K562 (cell line): ENCODE measurements around the gene PRAME. TPM values are rescaled to one million over a fixed set of nuclear protein-coding genes. Genes with fewer than 3 reads are reported as not detected.
"Not testable (repeated sequence)": the region's sequence is repeated elsewhere in the genome, so short reads cannot be mapped to it uniquely, and the experiment has no call there.

Source experiments
- ATAC-seq: fragments of 200-7000 bp; cut with Tn5 transposase; 3 replicates; pipeline ENCODE4 v1.9.1; 2020; ENCODE audit warnings: moderate library complexity
- BruUV-seq: library from RNA; stranded (reverse); fragments of 400-500 nt; replicated peaks from 2 replicates; lab custom pipeline; 2021; lab: Mats Ljungman, UMichigan
- CTCF ChIA-PET: fragments of 300-600 bp; formaldehyde crosslinking; extraction: SDS; loops from one replicate; lab custom pipeline; 2021; ENCODE audit warnings: low intra/inter-chr PET ratio; lab: Yijun Ruan, JAX
- POLR2A ChIA-PET: fragments of 300-600, 350-650 bp; sonication (Branson Sonifier 250); formaldehyde crosslinking; extraction: SDS; loops from one replicate; lab custom pipeline; 2021; ENCODE audit warnings: antibody characterized with exemption, inconsistent platforms; lab: Yijun Ruan, JAX
- DNase-seq, 4 experiments: peaks; one replicate each; pipeline versions ENCODE4 v3.0.0 to v3.0.0-alpha.2; 2011 to 2018; ENCODE audit warnings: low spot score in 3 of 4, mixed read lengths in 3 of 4; ENCODE audit errors: extremely low read depth in 1 of 4
- FAIRE-seq: peaks from 2 replicates; lab custom pipeline; 2011; peaks lifted over from hg19 to GRCh38; lab: Jason Lieb, UNC
- H2AFZ ChIP-seq: 2 replicates; pipeline ENCODE4 v1.6.0; 2011; ENCODE audit warnings: low read depth, low read length, control low read depth, inconsistent platforms
- H3K27ac ChIP-seq: fragments of 200-600 bp; 3 replicates; pipeline ENCODE4 v1.8.0; 2011; ENCODE audit warnings: low read depth, mild to moderate bottlenecking, control low read depth, inconsistent platforms, low read length, moderate library complexity, mixed read lengths; ENCODE audit errors: extremely low read depth
- H3K27me3 ChIP-seq, 2 experiments: fragments of 300-600 bp in 1 of 2; 2 replicates in 1 of 2; 3 replicates in 1 of 2; pipeline versions ENCODE4 v1.6.0 to v1.8.0; 2011; ENCODE audit warnings: inconsistent platforms in 2 of 2, low read length in 2 of 2, mild to moderate bottlenecking in 1 of 2, mixed read lengths in 1 of 2, moderate library complexity in 1 of 2; ENCODE audit not compliant: control insufficient read depth in 2 of 2, insufficient read depth in 2 of 2
- H3K36me3 ChIP-seq: fragments of 300-600 bp; 3 replicates; pipeline ENCODE4 v1.8.0; 2011; ENCODE audit warnings: mild to moderate bottlenecking, low read length, inconsistent platforms; ENCODE audit not compliant: control insufficient read depth, insufficient read depth
- H3K4me1 ChIP-seq, 2 experiments: fragments of 200-600 bp in 1 of 2; replicated peaks in 1 of 2; 2 replicates in 1 of 2; 3 replicates in 1 of 2; pipeline versions ENCODE4 v1.5.1 to v1.8.0; 2011; ENCODE audit warnings: inconsistent platforms in 2 of 2, low read length in 2 of 2, mild to moderate bottlenecking in 1 of 2, mixed read lengths in 1 of 2, moderate library complexity in 1 of 2; ENCODE audit not compliant: control insufficient read depth in 2 of 2, insufficient read depth in 2 of 2
- H3K4me2 ChIP-seq: 2 replicates; pipeline ENCODE4 v1.6.1; 2011; ENCODE audit warnings: low read length, control low read depth, inconsistent platforms, mixed read lengths; ENCODE audit not compliant: insufficient read depth
- H3K4me3 ChIP-seq: fragments of 200-600 bp; sonication (generic), shearing (Covaris generic); 2 replicates; pipeline ENCODE4 v1.5.1; 2016; ENCODE audit warnings: control low read depth, inconsistent platforms
- H3K79me2 ChIP-seq: fragments of 200-600 bp; 3 replicates; pipeline ENCODE4 v1.8.0; 2011; ENCODE audit warnings: low read length, inconsistent platforms; ENCODE audit not compliant: control insufficient read depth, insufficient read depth
- H3K9ac ChIP-seq, 2 experiments: 2 replicates each; pipeline versions ENCODE4 v1.6.0 to v1.6.1; 2011; ENCODE audit warnings: low read depth in 2 of 2, low read length in 2 of 2, control low read depth in 1 of 2, inconsistent platforms in 1 of 2, mild to moderate bottlenecking in 1 of 2, mixed read lengths in 1 of 2; ENCODE audit not compliant: insufficient read depth in 1 of 2
- H3K9me1 ChIP-seq: one replicate; pipeline ENCODE4 v1.6.0; 2011; ENCODE audit warnings: inconsistent platforms, mild to moderate bottlenecking, low read length, moderate library complexity; ENCODE audit not compliant: control insufficient read depth, insufficient read depth
- H3K9me3 ChIP-seq: replicated peaks from 2 replicates; pipeline ENCODE4 v1.5.1; 2011; ENCODE audit warnings: low read depth, low read length, inconsistent platforms; ENCODE audit not compliant: control insufficient read depth, insufficient read depth
- H4K20me1 ChIP-seq: replicated peaks from 2 replicates; pipeline ENCODE4 v1.6.1; 2011; ENCODE audit warnings: low read length, inconsistent platforms, mixed read lengths; ENCODE audit not compliant: control insufficient read depth, insufficient read depth
- AFF1 ChIP-seq, 2 experiments: fragments of 450-650 bp; IDR thresholded peaks; 2 replicates each; pipeline ENCODE4 v1.6.1; 2018; ENCODE audit warnings: mild to moderate bottlenecking in 2 of 2, low read depth in 1 of 2; ENCODE audit not compliant: partially characterized antibody in 2 of 2
- LCOR ChIP-seq: sonication (generic); formaldehyde crosslinking; IDR thresholded peaks from 2 replicates; pipeline ENCODE4 v1.8.0; 2022; ENCODE audit warnings: mild to moderate bottlenecking, missing genetic modification reagents
- ZNF121 ChIP-seq: sonication (generic); formaldehyde crosslinking; conservative IDR thresholded peaks from 2 replicates; pipeline ENCODE4 v1.8.0; 2022; ENCODE audit warnings: missing genetic modification reagents
- WGBS: fragments of 100-300 bp; shearing (Covaris generic); methylation state at CpG from one replicate; pipeline ENCODE4 v1.1.6; 2016; ENCODE audit warnings: low coverage, mixed read lengths; ENCODE audit not compliant: insufficient coverage; ENCODE audit errors: missing lambda C conversion rate; 5-methylcytosine and 5-hydroxymethylcytosine counted together
- in situ Hi-C: fragments of 300-500 bp; cut with MboI; formaldehyde crosslinking; loops from 4 replicates; pipeline ENCODE4 v1.15.0; 2018; ENCODE audit warnings: inconsistent platforms, mixed read lengths
- intact Hi-C: fragments of 100-400 bp; cut with micrococcal nuclease; formaldehyde crosslinking; loops from 2 replicates; pipeline ENCODE4 v1.14.2; 2022
- polyA plus RNA-seq, 8 experiments: library from polyadenylated mRNA; depleted of rRNA in 4 of 8; stranded (reverse) in 5 of 8; unstranded in 3 of 8; fragments of >200 nt; fragmentation: Nextera tagmentation in 2 of 8; fragmentation: Illumina TruSeq in 1 of 8; extraction: Ambion mirVana in 2 of 8; extraction: Trizol in 1 of 8; gene quantifications; 2 replicates each; pipeline versions ENCODE4 v1.2.1 to v1.2.3, GENCODE V29; 2011 to 2014; ENCODE audit warnings: inconsistent platforms in 1 of 8, missing spikeins in 1 of 8
- total RNA-seq, 7 experiments: library from RNA; depleted of rRNA in 6 of 7; stranded (reverse); fragments of >200 nt in 6 of 7; fragmentation: Illumina TruSeq in 2 of 7; extraction: Trizol in 2 of 7; gene quantifications; 2 replicates each; pipeline versions ENCODE4 v1.2.1 to v1.2.3, GENCODE V29; 2011 to 2021; ENCODE audit warnings: low replicate concordance in 1 of 7
- TF ChIP-seq, protein P1 (sequence below): sonication (generic); formaldehyde crosslinking; IDR thresholded peaks from 2 replicates; pipeline ENCODE4 v1.8.0; 2023; ENCODE audit warnings: mild to moderate bottlenecking, missing genetic modification reagents

Gene PRAME
- total and polyA plus RNA-seq, 9 of the 15 experiments (the other 6 are each of a cell fraction or from before 2014, with no cell fraction given), result 662 to 2,141 (median 1,142) TPM

DNA sequence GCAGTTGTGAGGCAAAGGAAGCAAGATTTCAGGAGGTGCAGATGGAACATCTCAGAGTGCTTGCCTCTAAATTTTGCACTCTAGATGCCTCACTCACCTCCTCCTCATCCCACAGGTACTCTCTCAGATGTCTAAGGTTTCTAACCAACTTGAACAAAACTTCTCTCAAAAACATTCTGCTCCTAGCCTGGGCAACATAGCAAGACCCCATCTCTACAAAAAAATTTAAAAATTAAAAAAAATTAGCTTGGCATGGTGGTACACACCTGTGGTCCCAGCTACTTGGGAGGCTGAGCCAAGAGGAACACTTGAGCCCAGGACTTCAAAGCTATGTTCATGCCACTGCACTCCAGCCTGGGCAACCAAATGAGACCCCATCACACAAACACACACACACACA lies 43.2 kb downstream of the PRAME start:
- ATAC-seq (no peak), FAIRE-seq (no peak), DNase-seq (peak in 1 of 4 experiments; percentile 58)
- no peaks in the 10 kb centered on the region for H3K27me3 ChIP-seq
- H2AFZ ChIP-seq, result no peak overlapping the region
- peaks cover 20% of the 10 kb centered on the region for H3K79me2 ChIP-seq
- peaks cover 4% of the 10 kb centered on the region for H3K9me1 ChIP-seq
- H3K36me3 ChIP-seq, result peaks cover 39% of the 10 kb centered on the region
- no peak overlapping the region for H3K9ac ChIP-seq
- intact Hi-C loops (no loop called here), in situ Hi-C loops (no loop called here)
- no TSS peak for BruUV-seq
- no peak overlapping the region for H3K4me3 ChIP-seq
- TF ChIP-seq AFF1 (IDR thresholded peaks at IDR 0.05; ENCODE audit: low read depth in 1 of 2, partially characterized antibody in 2 of 2) (no peak), ZNF121 (CRISPR knock-in tag) (peak; percentile 100), LCOR (CRISPR knock-in tag) (0 out of 2 replicates have a peak, but pooled peaks have one; percentile 20)
- TF ChIP-seq, protein P1, sequence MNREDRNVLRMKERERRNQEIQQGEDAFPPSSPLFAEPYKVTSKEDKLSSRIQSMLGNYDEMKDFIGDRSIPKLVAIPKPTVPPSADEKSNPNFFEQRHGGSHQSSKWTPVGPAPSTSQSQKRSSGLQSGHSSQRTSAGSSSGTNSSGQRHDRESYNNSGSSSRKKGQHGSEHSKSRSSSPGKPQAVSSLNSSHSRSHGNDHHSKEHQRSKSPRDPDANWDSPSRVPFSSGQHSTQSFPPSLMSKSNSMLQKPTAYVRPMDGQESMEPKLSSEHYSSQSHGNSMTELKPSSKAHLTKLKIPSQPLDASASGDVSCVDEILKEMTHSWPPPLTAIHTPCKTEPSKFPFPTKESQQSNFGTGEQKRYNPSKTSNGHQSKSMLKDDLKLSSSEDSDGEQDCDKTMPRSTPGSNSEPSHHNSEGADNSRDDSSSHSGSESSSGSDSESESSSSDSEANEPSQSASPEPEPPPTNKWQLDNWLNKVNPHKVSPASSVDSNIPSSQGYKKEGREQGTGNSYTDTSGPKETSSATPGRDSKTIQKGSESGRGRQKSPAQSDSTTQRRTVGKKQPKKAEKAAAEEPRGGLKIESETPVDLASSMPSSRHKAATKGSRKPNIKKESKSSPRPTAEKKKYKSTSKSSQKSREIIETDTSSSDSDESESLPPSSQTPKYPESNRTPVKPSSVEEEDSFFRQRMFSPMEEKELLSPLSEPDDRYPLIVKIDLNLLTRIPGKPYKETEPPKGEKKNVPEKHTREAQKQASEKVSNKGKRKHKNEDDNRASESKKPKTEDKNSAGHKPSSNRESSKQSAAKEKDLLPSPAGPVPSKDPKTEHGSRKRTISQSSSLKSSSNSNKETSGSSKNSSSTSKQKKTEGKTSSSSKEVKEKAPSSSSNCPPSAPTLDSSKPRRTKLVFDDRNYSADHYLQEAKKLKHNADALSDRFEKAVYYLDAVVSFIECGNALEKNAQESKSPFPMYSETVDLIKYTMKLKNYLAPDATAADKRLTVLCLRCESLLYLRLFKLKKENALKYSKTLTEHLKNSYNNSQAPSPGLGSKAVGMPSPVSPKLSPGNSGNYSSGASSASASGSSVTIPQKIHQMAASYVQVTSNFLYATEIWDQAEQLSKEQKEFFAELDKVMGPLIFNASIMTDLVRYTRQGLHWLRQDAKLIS (CRISPR knock-in tag), result 0 out of 2 replicates have a peak, but pooled peaks have one; percentile 45
- H3K27ac ChIP-seq, result no peak overlapping the region
- CTCF ChIA-PET, result interaction anchor here (0.7 kb wide), 1 partner anchor 294 kb away, joined by 3 read pairs; no protein-coding TSS in a partner anchor
- H3K4me2 ChIP-seq, result no peak overlapping the region
- POLR2A ChIA-PET, result interaction anchor here (0.5 to 14.7 kb wide), 8 partner anchors 9 to 550 kb away, joined by 3 to 289 read pairs (median 4); partner anchors contain the start of gene ZNF280B
- no peaks in the 10 kb centered on the region for H4K20me1 ChIP-seq
- H3K4me1 ChIP-seq, result peaks cover 16 to 18% of the 10 kb centered on the region in 2 experiments
- peaks cover 9% of the 10 kb centered on the region; the same call in 1 of the 2 replicates for H3K9me3 ChIP-seq

DNA sequence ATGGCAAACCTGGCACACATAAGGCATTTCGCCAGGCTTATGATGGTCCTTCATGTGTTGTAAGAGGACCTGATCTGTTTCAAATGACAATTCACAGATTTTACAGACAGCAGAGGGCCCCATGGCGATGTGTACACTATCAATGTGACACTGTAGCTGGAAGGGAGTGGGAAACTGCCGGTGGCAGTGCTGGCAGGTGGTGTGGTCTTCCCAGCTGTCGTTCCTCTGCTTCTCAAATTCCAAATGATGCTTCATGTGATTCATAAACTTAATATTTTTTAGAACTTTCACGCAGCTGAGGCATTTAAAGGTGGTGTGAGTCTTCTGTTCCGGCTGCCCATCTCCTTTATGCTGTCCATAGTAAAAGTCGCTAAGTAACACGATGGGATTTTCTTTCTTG lies 44.6 kb downstream of the PRAME start:
- in situ Hi-C loops, result not testable (repeated sequence)

More for the DNA sequence above, 44.6 kb downstream of the PRAME start:
- H3K27me3 ChIP-seq, FAIRE-seq, H3K9ac ChIP-seq, H3K4me2 ChIP-seq, H2AFZ ChIP-seq, CTCF ChIA-PET, BruUV-seq, H3K4me1 ChIP-seq, intact Hi-C loops, H3K27ac ChIP-seq, H3K4me3 ChIP-seq, H3K9me1 ChIP-seq, DNase-seq, H4K20me1 ChIP-seq: not testable (repeated sequence)
- POLR2A ChIA-PET, result interaction anchor here (0.6 to 14.7 kb wide), 6 partner anchors 8 to 503 kb away, joined by 3 to 289 read pairs (median 3); partner anchors contain the start of genes PRAME and ZNF280B
- H3K79me2 ChIP-seq, result peaks cover 17% of the 10 kb centered on the region
- 0 out of 3 replicates have a peak, but pooled peaks have one; percentile 6 for ATAC-seq
- peaks cover 39% of the 10 kb centered on the region for H3K36me3 ChIP-seq
- 56% methylated on average over 8 of the region's 8 CpGs for WGBS
- peaks cover 16% of the 10 kb centered on the region for H3K9me3 ChIP-seq
